ENCODE data around the gene GALNS.

The GALNS gene

DNA sequence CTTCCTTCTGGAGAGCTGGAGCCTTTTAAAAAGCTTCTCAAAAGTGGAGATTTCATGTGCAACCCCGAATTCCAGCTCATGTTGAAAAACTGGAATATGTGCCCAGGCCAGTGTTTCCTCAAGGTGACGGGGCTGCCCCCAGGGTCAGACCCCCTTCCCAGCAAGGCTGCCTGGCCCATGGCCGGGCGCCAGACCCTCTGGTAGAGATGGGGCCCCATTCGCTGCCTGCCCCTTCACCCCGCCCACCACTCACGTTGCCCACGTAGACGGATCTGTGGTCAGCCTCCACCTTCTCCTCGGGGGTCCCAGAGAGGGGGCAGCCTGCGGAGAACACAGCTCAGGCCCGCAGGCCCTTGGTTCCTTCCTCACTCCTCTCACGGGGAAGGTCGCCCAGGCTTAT is 8.6 kb upstream of the GALNS start (continued):
- no peak for TF ChIP-seq ARNTL (CRISPR knock-in tag; IDR thresholded peaks at IDR 0.05; ENCODE audit: borderline replicate concordance, low read depth)
- no peak for TF ChIP-seq ZFP3 (CRISPR knock-in tag; IDR thresholded peaks at IDR 0.05)
- no peak for TF ChIP-seq PATZ1 (CRISPR knock-in tag; IDR thresholded peaks at IDR 0.05; ENCODE audit: borderline replicate concordance)
- no peak for TF ChIP-seq ZNF565 (CRISPR knock-in tag; conservative IDR thresholded peaks at IDR 0.05; ENCODE audit: low read depth)

DNA sequence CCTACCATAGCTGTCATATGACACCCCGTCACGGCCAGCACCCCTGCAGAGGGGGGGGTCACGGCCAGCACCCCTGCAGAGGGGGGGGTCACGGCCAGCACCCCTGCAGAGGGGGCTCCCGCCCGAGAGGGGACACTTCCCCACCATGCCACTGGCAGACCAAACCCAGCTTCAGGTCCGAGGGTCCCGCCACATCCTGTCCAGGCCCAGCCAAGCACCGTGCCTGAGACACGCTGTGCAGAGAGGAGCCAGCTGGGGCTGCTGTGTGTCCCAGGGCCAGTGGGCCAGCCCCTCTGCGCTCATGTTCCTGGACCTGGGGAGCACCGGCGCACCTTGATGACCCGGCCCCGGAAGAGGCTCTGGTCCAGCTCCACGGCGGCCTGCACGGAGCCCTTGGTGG is 7.8 kb upstream of the GALNS start:
- TF ChIP-seq ISL1 (CRISPR knock-in tag; IDR thresholded peaks at IDR 0.05) (no peak), TCF4 (CRISPR knock-in tag; IDR thresholded peaks at IDR 0.05; ENCODE audit: borderline replicate concordance) (no peak)
- no peak for ATAC-seq

DNA sequence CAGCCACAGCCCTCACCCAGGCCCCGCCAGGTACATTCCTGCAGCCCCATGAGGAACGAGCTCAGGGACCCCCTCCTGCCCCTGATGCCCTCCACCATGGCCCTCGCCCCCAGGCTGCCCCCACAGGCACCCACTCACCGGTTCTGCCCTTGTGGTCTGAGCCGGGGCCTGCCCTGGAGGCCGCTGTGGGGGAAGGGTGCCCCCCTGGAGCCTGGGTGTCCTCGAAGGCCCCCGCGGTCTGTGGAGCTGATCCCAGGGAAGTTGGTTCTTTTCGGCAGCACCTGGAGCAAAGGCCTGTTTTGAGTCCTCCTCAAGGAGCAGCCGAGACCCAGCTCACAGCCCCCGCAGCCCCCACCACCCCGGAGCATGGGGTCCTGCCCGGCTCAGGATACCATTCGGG is 7.4 kb upstream of the GALNS start:
- TF ChIP-seq CSRNP3 (CRISPR knock-in tag; IDR thresholded peaks at IDR 0.05) (no peak), ISL1 (CRISPR knock-in tag; IDR thresholded peaks at IDR 0.05) (no peak), ZNF8 (CRISPR knock-in tag; IDR thresholded peaks at IDR 0.05) (no peak), PPARA (CRISPR knock-in tag; IDR thresholded peaks at IDR 0.05; ENCODE audit: borderline replicate concordance) (no peak)
- ATAC-seq = no peak

GRCh38 chr16:88863426-88863825 is 6.7 kb upstream of the GALNS start:
- TF ChIP-seq OSR1 (CRISPR knock-in tag; IDR thresholded peaks at IDR 0.05) = no peak
- no peak for TF ChIP-seq ZNF70 (CRISPR knock-in tag; IDR thresholded peaks at IDR 0.05)
- no peak for TF ChIP-seq ARNTL (CRISPR knock-in tag; IDR thresholded peaks at IDR 0.05; ENCODE audit: borderline replicate concordance, low read depth)
- ATAC-seq = no peak

- TF ChIP-seq ZNF565 (CRISPR knock-in tag; conservative IDR thresholded peaks at IDR 0.05; ENCODE audit: low read depth) (no peak), ZFP3 (CRISPR knock-in tag; IDR thresholded peaks at IDR 0.05) (no peak), CSDC2 (CRISPR knock-in tag; IDR thresholded peaks at IDR 0.05) (no peak), ZFP30 (CRISPR knock-in tag; IDR thresholded peaks at IDR 0.05) (no peak), GLIS3 (CRISPR knock-in tag; IDR thresholded peaks at IDR 0.05) (no peak), ISL1 (CRISPR knock-in tag; IDR thresholded peaks at IDR 0.05) (no peak), ZNF70 (CRISPR knock-in tag; IDR thresholded peaks at IDR 0.05) (no peak), ESRRG (CRISPR knock-in tag; IDR thresholded peaks at IDR 0.05) (no peak), ARNTL (CRISPR knock-in tag; IDR thresholded peaks at IDR 0.05; ENCODE audit: borderline replicate concordance, low read depth) (no peak), ZNF8 (CRISPR knock-in tag; IDR thresholded peaks at IDR 0.05) (no peak), BACH2 (CRISPR knock-in tag; IDR thresholded peaks at IDR 0.05; ENCODE audit: borderline replicate concordance) (no peak), PATZ1 (CRISPR knock-in tag; IDR thresholded peaks at IDR 0.05; ENCODE audit: borderline replicate concordance) (no peak), ZC3H10 (CRISPR knock-in tag; IDR thresholded peaks at IDR 0.05) (no peak), PPARA (CRISPR knock-in tag; IDR thresholded peaks at IDR 0.05; ENCODE audit: borderline replicate concordance) (no peak)
- TF ChIP-seq, protein P1, sequence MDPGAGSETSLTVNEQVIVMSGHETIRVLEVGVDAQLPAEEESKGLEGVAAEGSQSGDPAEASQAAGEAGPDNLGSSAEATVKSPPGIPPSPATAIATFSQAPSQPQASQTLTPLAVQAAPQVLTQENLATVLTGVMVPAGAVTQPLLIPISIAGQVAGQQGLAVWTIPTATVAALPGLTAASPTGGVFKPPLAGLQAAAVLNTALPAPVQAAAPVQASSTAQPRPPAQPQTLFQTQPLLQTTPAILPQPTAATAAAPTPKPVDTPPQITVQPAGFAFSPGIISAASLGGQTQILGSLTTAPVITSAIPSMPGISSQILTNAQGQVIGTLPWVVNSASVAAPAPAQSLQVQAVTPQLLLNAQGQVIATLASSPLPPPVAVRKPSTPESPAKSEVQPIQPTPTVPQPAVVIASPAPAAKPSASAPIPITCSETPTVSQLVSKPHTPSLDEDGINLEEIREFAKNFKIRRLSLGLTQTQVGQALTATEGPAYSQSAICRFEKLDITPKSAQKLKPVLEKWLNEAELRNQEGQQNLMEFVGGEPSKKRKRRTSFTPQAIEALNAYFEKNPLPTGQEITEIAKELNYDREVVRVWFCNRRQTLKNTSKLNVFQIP (CRISPR knock-in tag; IDR thresholded peaks at IDR 0.05; ENCODE audit: borderline replicate concordance, low read depth) = no peak
- TF ChIP-seq, protein P2, sequence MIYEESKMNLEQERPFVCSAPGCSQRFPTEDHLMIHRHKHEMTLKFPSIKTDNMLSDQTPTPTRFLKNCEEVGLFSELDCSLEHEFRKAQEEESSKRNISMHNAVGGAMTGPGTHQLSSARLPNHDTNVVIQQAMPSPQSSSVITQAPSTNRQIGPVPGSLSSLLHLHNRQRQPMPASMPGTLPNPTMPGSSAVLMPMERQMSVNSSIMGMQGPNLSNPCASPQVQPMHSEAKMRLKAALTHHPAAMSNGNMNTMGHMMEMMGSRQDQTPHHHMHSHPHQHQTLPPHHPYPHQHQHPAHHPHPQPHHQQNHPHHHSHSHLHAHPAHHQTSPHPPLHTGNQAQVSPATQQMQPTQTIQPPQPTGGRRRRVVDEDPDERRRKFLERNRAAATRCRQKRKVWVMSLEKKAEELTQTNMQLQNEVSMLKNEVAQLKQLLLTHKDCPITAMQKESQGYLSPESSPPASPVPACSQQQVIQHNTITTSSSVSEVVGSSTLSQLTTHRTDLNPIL (CRISPR knock-in tag; IDR thresholded peaks at IDR 0.05; ENCODE audit: low read depth) = no peak
- ATAC-seq = no peak
Measured at GRCh38 chr16:88862968-88863367, 6.2 kb upstream of the GALNS start.

Measured in SK-N-SH treated with all-trans-retinoic acid at 6 μM for 48 hours (cell line).